HCT116 (cell line): ENCODE results near the gene DTD1. TPM values are rescaled to one million over a fixed set of nuclear protein-coding genes. Genes with fewer than 3 reads are reported as not detected.

ENCODE experiments used
- ATAC-seq: fragments of 200-7000 bp; cut with Tn5 transposase; 2 replicates; pipeline ENCODE4 v1.9.1; 2020; ENCODE audit warnings: mild to moderate bottlenecking, moderate library complexity
- BruUV-seq: library from RNA; stranded (reverse); fragments of 400-500 nt; replicated peaks from 2 replicates; lab custom pipeline; 2021; lab: Mats Ljungman, UMichigan
- CTCF ChIA-PET: fragments of 300-600 bp; sonication (Branson Sonifier 250); formaldehyde crosslinking; loops from one replicate; lab custom pipeline; 2021; ENCODE audit warnings: antibody characterized with exemption; lab: Charles Lee
- POLR2A ChIA-PET: fragments of 300-600, 350-600 bp; sonication (Branson Sonifier 250); formaldehyde crosslinking; loops from one replicate; lab custom pipeline; 2021; ENCODE audit warnings: antibody characterized with exemption; lab: Charles Lee
- RAD21 ChIA-PET, 2 experiments: fragments of 300-600 bp; sonication (Branson Sonifier 250); formaldehyde crosslinking; loops; one replicate each; lab custom pipeline; 2023; ENCODE audit warnings: low total read pairs in 2 of 2; ENCODE audit not compliant: uncharacterized antibody in 2 of 2, unreplicated experiment in 2 of 2, low non-redundant PET in 1 of 2; lab: Charles Lee
- DNase-seq: peaks from one replicate; pipeline ENCODE4 v3.0.0-alpha.2; 2010; ENCODE audit warnings: low read depth, low spot score
- H2AFZ ChIP-seq: fragments of 200-600 bp; shearing (Covaris generic), sonication (generic); 2 replicates; pipeline ENCODE4 v1.6.1; 2017; ENCODE audit warnings: low read depth, mixed run types, mixed read lengths, antibody characterized with exemption, low read length; ENCODE audit not compliant: poor library complexity, severe bottlenecking
- H3K27ac ChIP-seq: 2 replicates; pipeline ENCODE4 v1.5.1; 2012; ENCODE audit warnings: low read depth, low read length
- H3K27me3 ChIP-seq: fragments of 200-600 bp; sonication (generic); 2 replicates; pipeline ENCODE4 v1.6.1; 2016; ENCODE audit warnings: mixed run types, low read length, mixed read lengths; ENCODE audit not compliant: insufficient read depth
- H3K36me3 ChIP-seq, 2 experiments: fragments of 200-500 bp in 1 of 2; fragments of 200-600 bp in 1 of 2; sonication (Bioruptor generic) in 1 of 2; sonication (generic) in 1 of 2; 2 replicates each; pipeline versions ENCODE4 v1.5.1 to v1.6.1; 2014 to 2016; ENCODE audit warnings: low read length in 2 of 2, inconsistent platforms in 1 of 2, mixed read lengths in 1 of 2, mixed run types in 1 of 2; ENCODE audit not compliant: insufficient read depth in 2 of 2, control insufficient read depth in 1 of 2
- H3K4me1 ChIP-seq, 2 experiments: fragments of 200-600 bp in 1 of 2; sonication (generic) in 1 of 2; 2 replicates each; pipeline versions ENCODE4 v1.5.1 to v1.6.1; 2012 to 2017; ENCODE audit warnings: low read length in 2 of 2, inconsistent platforms in 1 of 2, mild to moderate bottlenecking in 1 of 2, mixed read lengths in 1 of 2, mixed run types in 1 of 2, moderate library complexity in 1 of 2; ENCODE audit not compliant: insufficient read depth in 2 of 2, control insufficient read depth in 1 of 2
- H3K4me2 ChIP-seq: fragments of 200-600 bp; sonication (generic); 2 replicates; pipeline ENCODE4 v1.6.1; 2017; ENCODE audit warnings: mixed run types, low read length, mixed read lengths
- H3K4me3 ChIP-seq, 2 experiments: fragments of 200-600 bp in 1 of 2; sonication (generic) in 1 of 2; replicated peaks in 1 of 2; 2 replicates each; pipeline ENCODE4 v1.5.1; 2011 to 2016; ENCODE audit warnings: low read length in 2 of 2, control low read depth in 1 of 2, low read depth in 1 of 2, mild to moderate bottlenecking in 1 of 2, mixed read lengths in 1 of 2, mixed run types in 1 of 2
- H3K79me2 ChIP-seq: fragments of 200-600 bp; sonication (generic); 2 replicates; pipeline ENCODE4 v1.6.1; 2017; ENCODE audit warnings: mild to moderate bottlenecking, mixed run types, low read length, moderate library complexity, mixed read lengths; ENCODE audit not compliant: insufficient read depth
- H3K9ac ChIP-seq: fragments of 200-600 bp; sonication (generic); 2 replicates; pipeline ENCODE4 v1.6.1; 2016; ENCODE audit warnings: low read length, mixed read lengths
- H3K9me2 ChIP-seq: fragments of 200-600 bp; sonication (generic), shearing (Covaris generic); 2 replicates; pipeline ENCODE4 v1.6.1; 2017; ENCODE audit warnings: mixed run types, mild to moderate bottlenecking, moderate library complexity; ENCODE audit not compliant: insufficient read depth
- H3K9me3 ChIP-seq, 2 experiments: fragments of 200-500 bp in 1 of 2; fragments of 200-600 bp in 1 of 2; sonication (Bioruptor generic) in 1 of 2; sonication (generic) in 1 of 2; 2 replicates each; pipeline ENCODE4 v1.6.1; 2014 to 2017; ENCODE audit warnings: low read length in 2 of 2, mixed read lengths in 2 of 2, inconsistent platforms in 1 of 2, low read depth in 1 of 2, mild to moderate bottlenecking in 1 of 2, mixed run types in 1 of 2, moderate library complexity in 1 of 2; ENCODE audit not compliant: control insufficient read depth in 1 of 2, insufficient read depth in 1 of 2
- H4K20me1 ChIP-seq: fragments of 200-600 bp; sonication (generic), shearing (Covaris generic); 2 replicates; pipeline ENCODE4 v1.6.1; 2017; ENCODE audit warnings: mixed run types, mild to moderate bottlenecking, moderate library complexity; ENCODE audit not compliant: insufficient read depth
- CBX3 ChIP-seq: IDR thresholded peaks from 2 replicates; pipeline ENCODE4 v1.6.1; 2012; ENCODE audit warnings: low read depth
- CEBPB ChIP-seq: IDR thresholded peaks from 2 replicates; pipeline ENCODE4 v1.6.1; 2012; ENCODE audit warnings: low read depth
- CTCF ChIP-seq, 3 experiments: fragments of 200-600 bp in 1 of 3; sonication (generic) in 1 of 3; IDR thresholded peaks in 2 of 3; conservative IDR thresholded peaks in 1 of 3; 2 replicates each; pipeline ENCODE4 v1.5.1; 2012 to 2017; ENCODE audit warnings: low read depth in 2 of 3, low read length in 2 of 3, antibody characterized with exemption in 1 of 3, borderline replicate concordance in 1 of 3, control low read depth in 1 of 3, mild to moderate bottlenecking in 1 of 3, mixed read lengths in 1 of 3, mixed run types in 1 of 3, moderate library complexity in 1 of 3; ENCODE audit not compliant: insufficient read depth in 1 of 3
- ELF1 ChIP-seq: IDR thresholded peaks from 2 replicates; pipeline ENCODE4 v1.6.1; 2012; ENCODE audit warnings: low read depth, borderline replicate concordance
- EZH2 ChIP-seq: fragments of 200-600 bp; sonication (generic); IDR thresholded peaks from 2 replicates; pipeline ENCODE4 v1.6.1; 2017; ENCODE audit warnings: antibody characterized with exemption, mixed run types
- EZH2phosphoT487 ChIP-seq: fragments of 200-600 bp; IDR thresholded peaks from 2 replicates; pipeline ENCODE4 v1.6.1; 2018; ENCODE audit warnings: antibody characterized with exemption, borderline replicate concordance
- FOSL1 ChIP-seq: IDR thresholded peaks from 2 replicates; pipeline ENCODE4 v1.6.1; 2012; ENCODE audit warnings: low read depth
- JUND ChIP-seq: IDR thresholded peaks from 2 replicates; pipeline ENCODE4 v1.6.1; 2012
- MAX ChIP-seq: IDR thresholded peaks from 2 replicates; pipeline ENCODE4 v1.6.1; 2012
- POLR2A ChIP-seq: IDR thresholded peaks from 2 replicates; pipeline ENCODE4 v1.7.0; 2011; ENCODE audit warnings: borderline replicate concordance; ENCODE audit not compliant: insufficient read depth, insufficient read length; ENCODE audit errors: extremely low read depth
- POLR2AphosphoS5 ChIP-seq: IDR thresholded peaks from 2 replicates; pipeline ENCODE4 v1.6.1; 2011; ENCODE audit warnings: mild to moderate bottlenecking, low read depth, low read length, moderate library complexity
- REST ChIP-seq: IDR thresholded peaks from 2 replicates; pipeline ENCODE4 v1.6.1; 2012; ENCODE audit warnings: low read depth
- SIN3A ChIP-seq: IDR thresholded peaks from 2 replicates; pipeline ENCODE4 v1.6.1; 2012; ENCODE audit warnings: low read depth
- SRF ChIP-seq: IDR thresholded peaks from 2 replicates; pipeline ENCODE4 v1.6.1; 2012; ENCODE audit warnings: low read depth
- YY1 ChIP-seq: IDR thresholded peaks from 2 replicates; pipeline ENCODE4 v1.6.1; 2011; ENCODE audit warnings: low read length, low read depth, moderate library complexity, mild to moderate bottlenecking; ENCODE audit not compliant: insufficient replicate concordance; ENCODE audit errors: extremely low read depth
- ZBTB33 ChIP-seq: IDR thresholded peaks from 2 replicates; pipeline ENCODE4 v1.6.1; 2011; ENCODE audit warnings: mild to moderate bottlenecking, low read length, moderate library complexity; ENCODE audit not compliant: insufficient replicate concordance; ENCODE audit errors: extremely low read depth
- ZFX ChIP-seq: fragments of 450-650 bp; IDR thresholded peaks from 2 replicates; pipeline ENCODE4 v1.6.1; 2017
- ZNF274 ChIP-seq: fragments of 200-500 bp; sonication (Bioruptor generic); IDR thresholded peaks from 2 replicates; pipeline ENCODE4 v1.6.1; 2014; ENCODE audit warnings: mild to moderate bottlenecking, low read depth, low read length, inconsistent platforms
- intact Hi-C: fragments of 100-400 bp; cut with micrococcal nuclease; formaldehyde crosslinking; loops from 2 replicates; pipeline ENCODE4 v1.10.0; 2022
- total RNA-seq: library from RNA; stranded (reverse); gene quantifications from one replicate; pipeline ENCODE4 v1.2.1, GENCODE V29; 2021; ENCODE audit not compliant: unreplicated experiment
- TF ChIP-seq, protein P1 (sequence below): IDR thresholded peaks from 2 replicates; pipeline ENCODE4 v1.6.1; 2012

The DTD1 gene
- total RNA-seq, 1 experiment from 2014 or later: 54.5 TPM

GRCh38 chr20:18702736-18703135 lies 114.9 kb downstream of the DTD1 start:
- no TSS peak for BruUV-seq
- ChIA-PET RAD21 (no interaction called here), CTCF (no interaction called here)

More at GRCh38 chr20:18702736-18703135, 114.9 kb downstream of the DTD1 start:
- Histone ChIP-seq H3K27me3 (no peaks in the 10 kb centered on the region), H3K4me2 (no peak overlapping the region), H3K27ac (no peak overlapping the region), H2AFZ (no peak overlapping the region), H3K9me2 (no peaks in the 10 kb centered on the region), H3K79me2 (no peaks in the 10 kb centered on the region), H3K9me3 (no peaks in the 10 kb centered on the region), H3K36me3 (no peaks in the 10 kb centered on the region), H3K9ac (no peak overlapping the region), H3K4me1 (no peaks in the 10 kb centered on the region), H3K4me3 (no peak overlapping the region), H4K20me1 (no peaks in the 10 kb centered on the region)
- no peak for ATAC-seq
- POLR2A ChIA-PET: no interaction called here
- no peak for TF ChIP-seq EZH2
- TF ChIP-seq CBX3: no peak
- TF ChIP-seq REST: no peak
- no peak for TF ChIP-seq EZH2phosphoT487
- no peak for TF ChIP-seq POLR2A
- no peak for TF ChIP-seq SRF
- TF ChIP-seq, protein P1, sequence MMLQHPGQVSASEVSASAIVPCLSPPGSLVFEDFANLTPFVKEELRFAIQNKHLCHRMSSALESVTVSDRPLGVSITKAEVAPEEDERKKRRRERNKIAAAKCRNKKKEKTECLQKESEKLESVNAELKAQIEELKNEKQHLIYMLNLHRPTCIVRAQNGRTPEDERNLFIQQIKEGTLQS: no peak
- TF ChIP-seq FOSL1: no peak
- no peak for TF ChIP-seq JUND
- no peak for TF ChIP-seq ELF1
- no peak for TF ChIP-seq CTCF (IDR thresholded peaks at IDR 0.05 in 2 of 3, conservative IDR thresholded peaks at IDR 0.05 in 1 of 3; ENCODE audit: borderline replicate concordance in 1 of 3, insufficient read depth in 1 of 3, low read depth in 2 of 3, low read length in 2 of 3)
- TF ChIP-seq POLR2AphosphoS5: no peak
- TF ChIP-seq CEBPB: no peak
- TF ChIP-seq SIN3A: no peak
- no peak for TF ChIP-seq MAX
- no peak for TF ChIP-seq ZNF274
- TF ChIP-seq ZFX: no peak
- no peak for TF ChIP-seq YY1
- no peak for TF ChIP-seq ZBTB33
- no peak for DNase-seq
- intact Hi-C loops: no loop called here
